Small intestine (tissue), 7 donors: ENCODE measurements around the gene MGA. TPM values are rescaled to one million over a fixed set of nuclear protein-coding genes. Genes with fewer than 3 reads are reported as not detected.
A peak's percentile ranks its signal among the peaks of the same experiment; 100 is the strongest.

Experiments
- DNase-seq, 2 donors: peaks; one replicate each; pipeline versions ENCODE4 v3.0.0 to v3.0.0-alpha.2; 2013
- FAIRE-seq: peaks from 2 replicates; lab custom pipeline; 2012; peaks lifted over from hg19 to GRCh38; lab: Jason Lieb, UNC
- H3K27ac ChIP-seq, 3 donors: one replicate each; pipeline ENCODE4 v1.5.1; 2013; ENCODE audit warnings: low read length in 2 of 3, mild to moderate bottlenecking in 2 of 3, control low read depth in 1 of 3, inconsistent platforms in 1 of 3, low read depth in 1 of 3, moderate library complexity in 1 of 3
- H3K27me3 ChIP-seq, 3 donors: one replicate each; pipeline ENCODE4 v1.6.1; 2013; ENCODE audit warnings: low read length in 3 of 3, inconsistent platforms in 1 of 3; ENCODE audit not compliant: control insufficient read depth in 3 of 3, insufficient read depth in 3 of 3
- H3K36me3 ChIP-seq, 3 donors: one replicate each; pipeline ENCODE4 v1.6.1; 2013; ENCODE audit warnings: low read length in 3 of 3, inconsistent platforms in 1 of 3, low read depth in 1 of 3, mild to moderate bottlenecking in 1 of 3, moderate library complexity in 1 of 3; ENCODE audit not compliant: control insufficient read depth in 3 of 3, insufficient read depth in 2 of 3
- H3K4me1 ChIP-seq, 3 donors: one replicate each; pipeline ENCODE4 v1.6.1; 2013; ENCODE audit warnings: low read length in 2 of 3, inconsistent platforms in 1 of 3, low read depth in 1 of 3, mild to moderate bottlenecking in 1 of 3, moderate library complexity in 1 of 3; ENCODE audit not compliant: control insufficient read depth in 3 of 3, insufficient read depth in 2 of 3
- H3K4me3 ChIP-seq, 3 donors: one replicate each; pipeline ENCODE4 v1.5.1; 2013; ENCODE audit warnings: low read length in 3 of 3, control low read depth in 1 of 3, inconsistent platforms in 1 of 3, low read depth in 1 of 3, mild to moderate bottlenecking in 1 of 3, moderate library complexity in 1 of 3
- H3K9me3 ChIP-seq, 2 donors: one replicate each; pipeline ENCODE4 v1.6.1; 2013; ENCODE audit warnings: low read depth in 1 of 2, low read length in 1 of 2; ENCODE audit not compliant: control insufficient read depth in 2 of 2, insufficient read depth in 1 of 2
- WGBS, 3 donors: extraction: QIAGEN DNeasy Blood & Tissue Kit; methylation state at CpG; one replicate each; pipeline ENCODE4 v1.1.7; 2013; 5-methylcytosine and 5-hydroxymethylcytosine counted together
- polyA plus RNA-seq, 4 donors: library from polyadenylated mRNA; stranded (reverse) in 3 of 4; unstranded in 1 of 4; fragments of 200-250 nt in 3 of 4; fragments of 120-200 nt in 1 of 4; gene quantifications; one replicate each; pipeline versions ENCODE4 v1.2.1 to v1.2.3, GENCODE V29; 2013
- donor health status: healthy with polysubstance abuse.
- donor health status: control.
- donor health status: control.
- donor health status: Bipolar disorder and iron deficiency.
- donor health status: healthy.

The MGA gene
- polyA plus RNA-seq, 4 donors = 1.4 to 21.0 (median 3.7) TPM

- no peak for FAIRE-seq
- H3K36me3 ChIP-seq = peaks cover 0 to 65% (median 10%) of the 10 kb centered on the region in 3 donors
- H3K4me1 ChIP-seq = peaks cover 2 to 14% (median 6%) of the 10 kb centered on the region in 3 donors
- 96 to 99% (median 97%) methylated on average over 3 of the region's 3 CpGs for WGBS, 3 donors
- H3K4me3 ChIP-seq = no peak overlapping the region
- no peak for DNase-seq
- H3K27ac ChIP-seq = no peak overlapping the region
- H3K9me3 ChIP-seq = no peaks in the 10 kb centered on the region
- H3K27me3 ChIP-seq = no peaks in the 10 kb centered on the region
These were observed 141.7 kb downstream of the MGA start for GRCh38 chr15:41801850-41802455.

- Histone ChIP-seq H3K4me3 (no peak overlapping the region), H3K27me3 (no peaks in the 10 kb centered on the region), H3K36me3 (peaks cover 0 to 67% (median 10%) of the 10 kb centered on the region in 3 donors), H3K4me1 (peaks cover 0 to 6% (median 4%) of the 10 kb centered on the region in 3 donors), H3K9me3 (no peaks in the 10 kb centered on the region), H3K27ac (no peak overlapping the region)
- DNase-seq = no peak
- WGBS, 3 donors = 90 to 100% (median 100%) methylated on average over 2 of the region's 2 CpGs
- no peak for FAIRE-seq
These were observed 144.2 kb downstream of the MGA start for GRCh38 chr15:41804361-41804760.

- DNase-seq = no peak
- FAIRE-seq = no peak
- Histone ChIP-seq H3K4me3 (no peak overlapping the region), H3K9me3 (no peaks in the 10 kb centered on the region), H3K27me3 (no peaks in the 10 kb centered on the region), H3K36me3 (peaks cover 0 to 67% (median 10%) of the 10 kb centered on the region in 3 donors), H3K4me1 (peaks cover 0 to 2% (median 0%) of the 10 kb centered on the region in 3 donors), H3K27ac (peak overlapping the region in 1 of 3 donors; percentile 5)
- WGBS, 3 donors = 72 to 86% (median 77%) methylated on average over 8 of the region's 8 CpGs
These were observed 144.9 kb downstream of the MGA start for GRCh38 chr15:41804916-41805666.

DNA sequence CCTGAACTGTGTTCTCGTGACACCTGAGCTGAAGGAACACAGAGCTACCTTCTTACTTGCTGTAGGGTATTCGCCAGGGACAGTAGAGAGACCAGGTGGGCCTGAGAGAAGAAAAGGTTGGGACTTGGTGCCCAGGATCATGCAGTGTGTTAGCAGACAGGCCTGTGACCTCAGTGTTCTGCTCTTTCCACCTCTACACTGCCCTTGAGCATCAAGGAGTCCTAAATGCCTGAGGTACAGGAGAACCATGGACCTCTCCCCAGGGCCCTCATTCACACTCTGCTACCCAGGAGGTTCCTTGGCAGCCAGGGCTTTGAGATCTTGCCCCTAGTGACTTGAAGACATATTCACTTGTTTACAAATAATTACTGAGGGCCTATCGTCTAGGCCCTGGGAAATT, 145.5 kb downstream of the MGA start:
- peaks cover 0 to 67% (median 7%) of the 10 kb centered on the region in 3 donors for H3K36me3 ChIP-seq
- FAIRE-seq = no peak
- WGBS, 3 donors = 80 to 87% (median 84%) methylated on average over 3 of the region's 3 CpGs

DNA sequence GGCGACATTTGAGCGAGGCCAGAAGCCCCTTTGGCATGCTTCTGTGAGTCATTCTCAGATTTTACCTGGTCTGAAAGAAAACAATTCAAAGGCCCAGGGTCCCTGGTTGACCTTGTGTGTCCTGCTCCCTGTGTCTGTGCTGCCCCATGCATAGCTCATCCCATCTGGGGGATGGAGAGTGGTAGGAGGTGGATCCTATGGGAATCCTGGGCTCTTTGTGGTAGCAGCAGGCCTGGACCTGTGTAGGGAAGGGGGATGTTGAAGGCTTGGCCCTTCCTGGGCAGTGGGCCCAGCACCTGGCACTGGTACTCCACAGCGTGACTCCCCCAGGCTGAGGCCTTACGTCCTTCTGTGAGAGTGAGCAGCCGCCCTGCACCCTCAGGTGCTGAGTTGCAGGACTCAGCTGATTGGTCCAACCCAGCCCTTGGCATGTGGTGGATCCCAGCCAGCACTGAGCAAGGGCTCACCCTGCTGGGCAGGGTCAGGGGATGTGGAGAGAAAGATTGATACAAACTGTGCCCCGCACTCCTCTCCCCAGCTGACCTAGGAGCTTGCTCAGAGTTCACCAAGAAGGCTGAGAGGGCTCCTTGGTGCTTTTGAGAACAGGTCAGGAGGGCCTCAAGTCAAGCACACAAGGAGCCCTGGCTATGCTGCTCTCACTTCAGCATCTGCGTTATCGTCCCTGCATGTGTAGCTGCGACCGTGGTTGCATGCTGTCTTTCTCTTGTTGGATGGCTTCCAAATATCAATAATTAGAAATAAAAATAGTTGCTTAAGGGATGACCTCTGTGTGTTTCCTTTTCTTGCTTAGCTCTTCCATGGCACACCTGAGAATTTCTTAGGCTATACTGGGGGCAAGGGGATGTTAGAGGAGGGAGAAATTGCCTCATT, 146.3 kb downstream of the MGA start:
- WGBS, 3 donors = 70 to 87% (median 81%) methylated on average over 10 of the region's 10 CpGs
- DNase-seq = peak; percentile 50 to 76
- H3K4me1 ChIP-seq = no peaks in the 10 kb centered on the region
- H3K36me3 ChIP-seq = peaks cover 0 to 67% (median 9%) of the 10 kb centered on the region in 3 donors
- H3K27me3 ChIP-seq = no peaks in the 10 kb centered on the region
- no peaks in the 10 kb centered on the region for H3K9me3 ChIP-seq
- no peak overlapping the region for H3K4me3 ChIP-seq
- H3K27ac ChIP-seq = no peak overlapping the region
- FAIRE-seq = no peak

More for the DNA sequence above, 145.5 kb downstream of the MGA start:
- H3K9me3 ChIP-seq = no peaks in the 10 kb centered on the region
- peaks cover 0 to under 1% (median 0%) of the 10 kb centered on the region in 3 donors for H3K4me1 ChIP-seq
- H3K27ac ChIP-seq = peak overlapping the region in 1 of 3 donors; percentile 5
- H3K4me3 ChIP-seq = no peak overlapping the region
- no peaks in the 10 kb centered on the region for H3K27me3 ChIP-seq
- no peak for DNase-seq

- H3K4me3 ChIP-seq = no peak overlapping the region
- no peak overlapping the region for H3K27ac ChIP-seq
- DNase-seq = no peak
- no peaks in the 10 kb centered on the region for H3K9me3 ChIP-seq
- no peaks in the 10 kb centered on the region for H3K4me1 ChIP-seq
- 71 to 85% (median 75%) methylated on average over 2 of the region's 2 CpGs for WGBS, 3 donors
- no peak for FAIRE-seq
- H3K36me3 ChIP-seq = peaks cover 0 to 77% (median 18%) of the 10 kb centered on the region in 3 donors
- no peaks in the 10 kb centered on the region for H3K27me3 ChIP-seq
These were observed 148.9 kb downstream of the MGA start for GRCh38 chr15:41809121-41809520.

DNA sequence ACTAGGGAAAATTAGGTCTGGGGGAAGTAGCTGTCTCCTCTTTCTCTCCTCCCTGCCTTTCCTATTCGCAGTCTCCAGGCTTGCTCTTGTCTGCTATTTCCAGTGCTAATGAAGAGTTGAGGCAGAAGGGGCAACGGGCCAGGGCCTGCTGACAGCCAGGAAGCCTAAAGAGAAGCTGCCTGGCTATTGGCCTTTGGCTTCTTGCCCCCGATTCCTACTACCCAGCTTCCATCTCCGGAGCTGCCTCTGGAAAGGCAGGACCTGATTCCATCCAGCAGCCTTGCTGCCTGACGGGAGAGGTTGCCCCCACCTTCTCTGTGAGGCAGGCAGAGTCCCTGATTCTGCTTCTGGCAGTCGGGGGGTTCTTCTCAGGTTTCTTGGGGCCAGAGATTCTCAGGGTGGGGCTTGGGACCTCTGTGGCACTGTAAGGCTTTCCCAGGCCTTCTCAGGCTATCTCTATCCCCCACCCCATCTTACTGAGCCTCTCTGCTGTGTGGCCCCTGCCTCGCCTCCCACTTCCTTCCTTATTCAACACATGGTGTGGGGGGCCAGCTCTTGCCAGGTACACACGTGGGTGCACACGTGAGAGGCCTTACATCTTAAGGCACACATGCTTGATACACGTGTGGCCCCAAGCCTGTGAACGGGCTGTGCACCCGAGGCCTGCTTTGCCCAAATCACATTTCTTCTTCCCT, 149.5 kb downstream of the MGA start:
- peaks cover 0 to 77% (median 20%) of the 10 kb centered on the region in 3 donors for H3K36me3 ChIP-seq

More for the DNA sequence above, 149.5 kb downstream of the MGA start:
- WGBS, 3 donors = 73 to 90% (median 84%) methylated on average over 12 of the region's 12 CpGs
- Histone ChIP-seq H3K4me1 (no peaks in the 10 kb centered on the region), H3K27ac (no peak overlapping the region), H3K4me3 (no peak overlapping the region), H3K27me3 (no peaks in the 10 kb centered on the region), H3K9me3 (no peaks in the 10 kb centered on the region)
- no peak for FAIRE-seq
- DNase-seq = no peak
